Stimulated activated CD4-positive, alpha-beta T cell treated with anti-CD3 and anti-CD28 coated beads, Interleukin-12 subunit alpha, Interleukin-12 subunit beta, amount 100 ng/mL, for 4 hours (primary cell): ENCODE results near the gene FASTK.

Experiments used
- DNase-seq: peaks from one replicate; pipeline ENCODE4 v3.0.0-alpha.2; 2020

The FASTK gene, protein sequence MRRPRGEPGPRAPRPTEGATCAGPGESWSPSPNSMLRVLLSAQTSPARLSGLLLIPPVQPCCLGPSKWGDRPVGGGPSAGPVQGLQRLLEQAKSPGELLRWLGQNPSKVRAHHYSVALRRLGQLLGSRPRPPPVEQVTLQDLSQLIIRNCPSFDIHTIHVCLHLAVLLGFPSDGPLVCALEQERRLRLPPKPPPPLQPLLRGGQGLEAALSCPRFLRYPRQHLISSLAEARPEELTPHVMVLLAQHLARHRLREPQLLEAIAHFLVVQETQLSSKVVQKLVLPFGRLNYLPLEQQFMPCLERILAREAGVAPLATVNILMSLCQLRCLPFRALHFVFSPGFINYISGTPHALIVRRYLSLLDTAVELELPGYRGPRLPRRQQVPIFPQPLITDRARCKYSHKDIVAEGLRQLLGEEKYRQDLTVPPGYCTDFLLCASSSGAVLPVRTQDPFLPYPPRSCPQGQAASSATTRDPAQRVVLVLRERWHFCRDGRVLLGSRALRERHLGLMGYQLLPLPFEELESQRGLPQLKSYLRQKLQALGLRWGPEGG

DNA sequence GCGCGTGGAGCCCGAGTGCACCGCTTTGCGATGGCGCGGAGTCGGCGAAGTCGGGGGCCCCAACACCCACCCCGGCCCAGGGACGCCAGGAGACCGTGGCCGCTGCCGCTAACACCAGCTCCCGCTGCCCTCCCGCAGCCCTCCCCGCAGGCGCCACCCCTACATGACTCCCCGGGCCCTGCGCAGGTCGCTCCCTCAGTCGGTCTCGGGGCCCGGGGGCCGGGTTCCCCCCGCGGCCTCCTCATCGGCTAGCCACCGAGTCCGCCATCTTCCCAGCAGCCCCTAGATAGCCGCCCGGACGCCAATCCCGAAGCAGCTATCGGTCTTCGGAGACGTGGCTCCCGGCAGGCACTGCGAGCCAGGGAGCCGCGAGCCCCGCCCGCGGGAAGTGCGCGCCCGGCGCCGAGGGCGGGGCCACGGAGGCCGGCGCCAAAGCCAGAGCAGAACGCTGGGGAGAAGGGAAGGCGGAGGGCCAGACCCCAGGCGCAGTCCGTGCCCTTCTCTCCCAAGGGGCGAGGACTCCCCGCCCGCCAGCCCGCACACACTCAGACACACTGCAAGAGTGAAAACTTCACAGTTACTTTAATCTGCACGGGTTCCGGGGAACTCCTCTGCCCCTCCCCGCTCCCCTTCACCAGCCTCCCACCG lies at the start of gene FASTK:
Gene FASTK, minus strand, starts transcription at position 288 of the 648 bp plus-strand sequence. Its CDS starts 43 bp downstream, at position 245.
- DNase-seq, result peak; percentile 84

DNA sequence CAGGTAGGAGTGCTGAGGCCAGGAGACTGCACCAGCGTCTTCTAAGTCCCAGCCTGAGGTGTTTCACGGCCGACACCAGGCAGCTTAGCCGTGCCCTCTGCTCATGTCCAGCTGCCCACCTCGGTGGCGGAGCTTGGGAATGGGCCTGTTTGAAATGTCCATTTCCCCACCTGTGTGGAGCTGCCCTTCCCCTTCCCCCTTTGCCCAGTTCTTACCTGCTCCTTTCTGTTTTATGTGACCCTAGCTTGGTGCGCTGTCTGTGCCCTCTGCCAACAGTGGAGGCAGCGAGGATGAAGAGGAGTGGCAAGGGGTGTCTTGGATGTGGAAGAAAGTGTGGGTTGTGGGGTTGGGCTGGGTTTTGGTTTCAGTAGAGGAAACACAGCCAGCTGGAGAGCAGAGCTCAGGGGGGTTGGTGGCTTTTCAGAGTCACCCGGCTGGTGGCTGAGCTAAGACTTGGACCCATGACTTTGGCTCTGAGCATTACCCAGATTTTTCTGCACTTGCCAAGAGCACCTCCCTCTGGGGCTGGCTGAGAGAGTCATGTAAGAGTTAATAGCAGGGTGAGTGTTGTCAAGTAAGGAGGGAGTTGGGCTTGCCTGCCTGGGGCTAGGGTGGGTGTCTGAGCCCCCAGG lies 49.5 kb upstream of the FASTK start:
- DNase-seq, result no peak

DNA sequence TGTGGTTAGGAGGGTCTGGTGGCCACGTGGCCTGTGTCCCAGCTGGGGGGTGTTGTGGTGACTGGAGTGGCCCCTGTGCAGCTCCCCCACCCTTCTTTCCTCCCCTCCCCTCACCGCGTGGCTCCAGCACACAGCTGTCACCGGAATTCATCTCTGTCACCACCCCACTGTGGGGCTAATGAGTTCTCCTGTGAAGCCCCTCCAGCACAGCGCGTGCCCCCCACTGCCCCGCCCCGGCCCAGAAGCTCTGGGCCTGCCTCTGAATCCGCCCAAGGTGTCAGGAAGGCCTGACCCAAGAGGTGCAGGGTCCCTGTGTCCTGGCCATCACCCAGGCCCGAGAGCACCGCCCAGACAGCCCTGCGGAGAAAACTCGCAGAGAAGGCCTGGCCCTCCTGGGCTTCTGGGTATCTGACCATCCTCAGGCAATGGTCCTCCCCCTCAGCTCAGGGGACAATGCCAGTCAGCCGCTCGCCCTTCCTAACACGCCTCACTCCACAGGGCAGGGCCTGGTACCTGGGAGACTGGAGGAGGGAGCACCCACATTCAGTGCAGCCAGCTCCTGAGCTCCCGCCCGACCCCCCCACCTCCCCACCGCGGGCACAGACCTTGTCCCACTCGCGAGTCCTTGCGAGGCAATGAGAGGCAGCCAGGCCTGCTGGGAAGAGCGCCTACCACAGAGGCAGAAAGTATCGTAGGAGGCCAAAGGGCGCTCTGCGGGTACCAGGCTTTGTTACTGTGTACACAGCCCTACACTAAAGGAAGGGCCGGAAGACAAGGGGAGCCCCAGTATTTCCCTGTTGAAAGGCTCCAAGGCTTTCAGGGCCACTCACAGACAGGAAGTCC lies 48.7 kb upstream of the FASTK start:
- DNase-seq, result no peak

DNA sequence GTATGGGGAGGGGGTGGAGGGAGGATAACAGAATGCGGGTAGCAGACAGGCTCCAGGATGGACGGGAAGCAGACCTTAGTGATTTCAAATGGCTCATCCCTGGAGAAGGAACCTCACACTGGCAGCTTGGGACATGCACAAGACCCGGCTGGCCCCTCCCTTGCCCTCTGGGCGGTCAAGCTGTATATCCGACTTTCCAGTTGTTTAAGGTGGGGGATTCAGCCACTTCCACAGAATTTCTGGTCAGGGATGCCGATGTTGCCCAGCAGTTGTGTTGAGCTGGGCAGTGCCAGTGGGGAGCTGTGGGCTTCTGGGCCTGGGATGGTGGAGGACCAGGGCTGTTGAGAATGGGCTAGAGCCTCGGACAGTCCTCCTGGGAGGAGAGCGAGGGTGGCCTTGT lies 48.1 kb upstream of the FASTK start:
- DNase-seq, result no peak

DNA sequence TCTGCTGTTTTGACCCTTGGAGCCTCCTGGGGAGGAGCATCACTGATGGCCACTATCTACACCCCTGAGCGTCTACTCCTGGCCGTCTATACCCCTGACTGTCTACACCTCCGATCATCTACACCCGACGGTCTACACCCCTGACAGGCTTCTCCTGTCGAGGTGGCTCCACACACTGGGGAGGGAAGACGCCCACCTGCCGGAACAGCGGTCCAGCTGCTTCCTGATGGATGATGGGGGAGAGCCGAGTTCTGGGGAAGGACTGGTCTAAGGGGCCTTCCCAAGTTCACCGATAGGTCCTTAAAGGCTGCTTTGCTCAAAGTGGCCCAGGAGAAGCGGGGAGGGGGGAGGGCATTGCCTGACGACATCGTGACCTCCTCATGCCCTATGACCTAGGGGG lies 47.5 kb upstream of the FASTK start:
- no peak for DNase-seq

DNA sequence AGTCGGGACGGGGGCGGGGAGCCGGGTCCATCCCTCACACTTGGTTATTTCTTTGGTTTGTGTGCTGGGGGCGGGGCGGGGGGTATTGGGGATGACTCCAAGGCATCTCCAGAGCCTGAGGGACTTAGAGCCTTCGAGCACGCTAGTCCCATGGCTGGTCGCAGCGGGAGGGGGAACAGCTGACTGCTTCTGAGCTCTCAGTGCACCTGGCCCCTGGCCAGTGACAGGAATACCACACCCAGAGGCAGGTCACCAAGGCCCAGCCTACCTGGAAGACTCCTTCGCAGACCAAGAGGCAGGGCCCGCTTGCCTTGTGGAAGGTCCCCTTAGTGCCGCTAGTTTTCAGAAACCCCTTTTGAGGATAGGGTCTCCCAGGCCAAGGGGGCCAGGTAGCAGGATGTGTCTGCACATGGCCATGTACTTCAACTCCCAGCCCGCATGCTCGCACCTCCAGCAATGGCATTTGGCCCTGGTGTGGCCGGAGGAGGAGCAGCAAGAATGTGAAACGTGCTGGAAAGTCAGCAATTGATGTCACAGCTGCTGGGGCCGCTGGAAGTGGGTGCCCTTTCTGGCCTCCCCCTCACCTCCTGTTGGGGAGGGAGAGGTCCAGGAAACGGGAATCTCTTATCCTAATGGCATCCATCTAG lies 46.0 kb upstream of the FASTK start:
- DNase-seq, result no peak

DNA sequence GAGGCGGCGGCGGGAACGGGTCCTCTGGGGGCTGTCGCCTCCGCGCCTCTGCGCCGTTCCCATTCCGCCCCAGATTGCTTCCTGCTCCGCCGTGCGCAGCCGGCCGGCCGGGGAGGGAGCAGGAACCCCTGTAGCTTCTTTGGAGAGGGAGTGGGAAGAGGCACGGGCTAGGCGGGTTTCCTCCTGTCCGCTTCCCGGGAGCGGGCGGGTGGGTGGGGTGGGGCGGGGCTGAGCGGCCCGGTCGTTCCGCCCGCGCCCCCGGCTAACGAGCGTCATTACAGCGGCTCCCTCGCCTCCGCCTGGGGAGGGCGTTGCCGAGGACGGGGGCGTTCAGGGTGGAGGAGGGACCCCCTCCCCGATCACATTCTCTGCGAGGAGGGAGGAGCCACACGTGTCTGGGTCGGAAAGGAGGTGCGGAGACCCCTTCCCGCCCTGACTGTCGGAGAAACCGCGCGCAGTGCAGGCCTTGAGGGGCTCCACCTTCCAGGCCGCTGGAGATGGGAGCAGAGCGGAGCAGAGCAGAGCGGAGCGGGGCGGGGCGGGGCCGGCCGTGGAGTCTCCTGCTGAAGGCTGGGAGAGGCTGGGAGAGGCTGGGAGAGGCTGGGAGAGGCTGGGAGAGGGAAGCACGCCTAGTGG lies 45.4 kb upstream of the FASTK start:
- no peak for DNase-seq

DNA sequence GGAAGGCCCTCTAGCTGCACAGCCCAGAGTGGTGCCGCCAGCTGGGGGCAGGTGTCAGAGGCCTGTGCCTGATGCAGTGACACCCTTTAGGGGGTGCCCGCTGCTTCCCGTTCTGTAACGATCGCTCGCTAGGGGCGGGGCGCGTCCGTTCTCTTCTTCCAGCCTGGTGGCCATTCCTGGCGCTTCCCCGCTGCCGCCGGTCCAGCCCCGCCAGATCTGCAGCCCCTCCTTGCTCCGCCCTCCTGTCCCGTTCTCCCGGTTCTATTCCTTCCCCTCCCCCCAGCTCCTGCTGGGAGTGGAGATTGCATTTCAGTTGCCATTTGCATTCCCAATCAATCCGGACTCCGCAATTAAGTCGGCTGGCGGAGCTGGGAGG lies 44.8 kb upstream of the FASTK start:
- no peak for DNase-seq

DNA sequence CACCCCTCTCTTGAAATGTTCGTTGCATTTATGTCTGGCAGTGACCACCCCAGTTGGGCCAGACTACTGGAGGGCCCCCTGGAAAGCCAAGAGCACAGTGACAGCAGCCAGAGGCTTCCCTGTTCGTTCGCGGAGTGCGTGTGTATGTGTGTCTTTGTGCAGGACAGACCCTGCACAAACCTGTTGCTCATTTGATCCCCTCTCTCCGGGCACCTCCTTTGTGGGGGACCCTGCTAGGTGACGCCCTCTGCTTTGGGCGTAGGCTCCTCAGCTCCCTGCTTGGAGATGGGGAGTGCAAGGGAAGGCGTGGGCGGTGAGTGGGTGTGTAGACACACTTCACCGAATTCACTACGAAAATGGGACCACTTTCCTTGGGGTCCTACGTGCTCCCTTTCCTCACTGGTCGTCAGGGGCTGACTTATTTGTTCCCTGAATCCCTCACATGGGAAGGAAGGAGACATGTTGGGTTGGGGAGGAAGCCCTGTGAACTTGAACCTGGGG lies 44.3 kb upstream of the FASTK start:
- DNase-seq, result no peak

DNA sequence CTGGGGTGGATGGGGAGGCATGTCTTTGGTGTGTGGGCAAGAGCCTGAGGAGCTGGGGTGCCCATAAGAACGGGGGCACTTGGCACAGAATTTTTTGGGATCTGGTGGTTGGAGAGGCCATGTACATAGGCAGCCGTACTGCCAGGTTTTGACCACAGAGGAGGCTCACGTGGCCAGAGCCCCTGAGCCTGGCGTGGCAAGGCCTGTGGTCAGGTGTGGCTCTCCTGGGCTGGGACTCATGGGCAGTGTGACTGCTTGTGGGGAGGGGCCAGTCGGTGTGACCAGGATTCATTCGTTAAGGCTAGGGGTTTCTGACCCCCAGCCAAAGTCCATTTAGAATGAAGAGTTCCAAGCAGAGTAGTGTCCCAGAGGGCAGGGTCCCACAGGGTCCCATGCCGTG lies 43.9 kb upstream of the FASTK start:
- no peak for DNase-seq

DNA sequence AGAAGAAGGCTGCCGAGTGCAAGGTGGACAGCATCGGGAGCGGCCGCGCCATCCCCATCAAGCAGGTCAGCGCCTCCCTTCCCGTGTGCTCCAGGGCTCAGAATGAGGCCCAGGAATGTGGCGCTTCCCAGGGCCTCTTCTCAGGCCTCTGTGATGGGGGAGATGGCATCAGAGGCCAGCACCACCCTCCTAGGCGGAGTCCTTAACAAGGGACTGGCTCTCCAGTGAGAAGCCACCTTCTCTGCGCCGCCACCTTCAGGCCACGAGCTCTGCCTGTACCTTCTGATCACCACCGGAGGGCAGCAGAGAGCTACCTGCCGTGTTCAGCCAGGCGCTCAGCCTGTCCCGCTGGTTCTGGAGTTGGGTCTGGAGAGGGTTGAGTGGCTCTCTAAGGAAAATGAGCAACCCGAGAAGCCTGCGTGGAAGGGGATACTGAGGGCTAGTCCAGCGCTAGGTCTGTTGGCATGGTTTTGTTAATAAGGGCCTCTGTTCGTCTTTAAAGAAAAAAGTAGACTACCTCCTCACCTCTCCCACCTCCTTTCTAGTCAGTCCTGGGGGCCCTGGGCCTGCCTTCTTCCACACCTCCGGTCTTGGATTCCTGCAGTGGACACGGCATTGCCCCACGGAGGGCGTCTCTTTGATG lies 43.3 kb upstream of the FASTK start:
- peak; percentile 82 for DNase-seq

DNA sequence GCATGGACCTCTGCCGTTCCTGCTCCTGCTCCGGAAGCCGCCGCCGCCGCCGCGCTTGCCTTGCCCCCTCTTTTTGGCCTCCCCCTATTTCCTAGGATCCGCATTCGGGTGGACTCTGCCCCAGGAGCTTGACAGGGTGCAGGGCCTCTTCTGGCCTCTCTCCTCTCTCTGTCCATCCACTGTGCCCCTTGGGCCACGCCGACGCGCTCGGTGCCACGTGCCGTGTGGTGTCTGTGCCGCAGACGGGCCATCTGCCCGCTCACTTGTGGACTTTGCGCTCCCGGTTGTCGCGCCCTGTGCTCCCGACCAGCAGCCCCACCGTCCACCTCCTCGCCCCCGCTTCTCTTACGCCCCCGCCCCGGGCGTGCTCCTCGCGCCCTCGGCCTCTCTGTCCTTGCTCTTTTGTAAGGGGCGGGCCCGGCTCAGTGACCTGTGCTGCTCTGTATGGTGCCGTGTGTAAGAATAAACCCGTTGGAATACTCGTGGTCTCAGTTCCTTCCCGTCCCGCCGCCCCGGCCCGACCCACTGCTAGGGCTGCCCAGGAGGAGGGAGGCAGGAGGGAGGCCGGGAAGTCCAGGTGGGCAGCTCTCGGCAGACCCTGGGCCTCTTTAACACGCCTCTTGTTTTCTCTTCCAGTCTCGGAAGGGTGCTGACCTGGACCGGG lies 42.7 kb upstream of the FASTK start:
- no peak for DNase-seq

DNA sequence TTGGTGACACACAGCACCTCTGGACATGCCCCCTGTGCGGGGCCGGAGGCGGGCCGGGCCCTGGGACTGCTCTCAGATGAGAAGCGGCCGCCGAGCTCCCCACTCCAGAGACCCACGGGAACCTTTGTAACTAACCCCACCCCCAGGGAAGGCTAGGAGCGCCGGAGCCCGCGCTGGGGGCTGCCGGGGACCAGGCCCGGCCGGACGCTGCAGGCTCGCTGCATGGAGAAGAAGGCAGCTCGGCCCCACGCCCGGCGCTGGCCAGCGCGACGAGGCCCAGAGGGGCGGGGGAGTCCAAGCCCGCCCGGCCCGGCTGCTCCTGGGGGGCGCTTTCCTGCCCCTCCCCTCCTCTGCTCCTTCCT lies 42.2 kb upstream of the FASTK start:
- DNase-seq, result no peak

DNA sequence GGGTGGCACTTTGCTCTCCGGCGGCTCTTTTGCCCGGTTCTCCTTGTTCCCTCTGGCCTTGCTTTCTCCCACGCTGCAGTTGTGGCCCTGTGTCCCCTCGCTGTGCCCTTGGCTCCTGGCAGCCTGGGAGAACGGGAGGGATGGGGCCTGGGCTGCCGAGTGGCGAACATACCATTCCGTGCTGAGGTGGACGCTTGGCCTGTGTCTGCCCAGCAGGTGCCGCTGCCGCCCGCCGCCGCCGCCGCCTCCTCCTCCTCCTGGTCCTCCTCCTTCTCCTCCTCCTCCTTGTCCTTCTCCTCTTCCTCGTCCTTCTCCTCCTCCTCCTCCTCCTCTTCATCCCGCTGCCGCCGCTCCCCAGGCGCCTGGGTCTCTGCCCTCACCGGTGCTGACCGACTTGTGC lies 41.7 kb upstream of the FASTK start:
- no peak for DNase-seq

DNA sequence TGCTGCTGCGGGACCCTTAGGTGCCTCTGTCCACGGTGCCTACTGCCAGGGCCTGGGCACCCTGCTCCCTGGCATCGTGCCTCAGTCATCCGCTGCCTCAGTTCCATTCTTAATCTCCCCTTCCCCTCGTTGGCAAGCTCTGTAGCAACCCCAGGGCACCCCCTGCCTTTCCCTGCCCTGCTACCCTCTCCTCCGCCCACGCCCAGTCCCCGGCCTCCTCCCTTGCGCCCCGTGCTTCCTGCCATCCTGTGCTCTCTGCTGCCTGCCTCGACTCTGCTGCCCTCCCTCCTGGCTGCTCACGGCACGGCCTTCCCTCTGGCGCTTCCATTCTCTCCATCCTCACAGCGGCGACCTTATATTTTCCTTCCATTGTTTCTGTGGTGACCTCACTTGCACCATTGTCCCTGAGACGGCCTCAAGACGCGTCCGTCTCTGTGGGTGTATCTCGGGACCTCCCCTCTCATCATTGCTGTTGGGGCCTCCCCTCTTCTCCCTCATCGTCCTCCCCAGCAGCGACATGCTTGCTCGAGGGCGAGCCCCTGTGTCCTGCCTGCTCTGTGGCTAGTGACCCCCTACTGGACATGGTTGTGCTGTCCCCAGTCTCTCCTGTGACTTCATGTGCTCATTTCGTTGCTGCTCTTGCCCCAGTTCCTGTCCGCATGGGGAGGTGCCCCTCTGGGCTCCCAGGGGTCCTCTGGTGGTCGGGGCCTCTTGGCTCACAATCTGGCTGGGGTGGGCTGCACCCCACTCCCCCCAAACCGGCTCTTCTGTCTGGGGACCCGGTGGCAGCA lies 41.0 kb upstream of the FASTK start:
- no peak for DNase-seq

DNA sequence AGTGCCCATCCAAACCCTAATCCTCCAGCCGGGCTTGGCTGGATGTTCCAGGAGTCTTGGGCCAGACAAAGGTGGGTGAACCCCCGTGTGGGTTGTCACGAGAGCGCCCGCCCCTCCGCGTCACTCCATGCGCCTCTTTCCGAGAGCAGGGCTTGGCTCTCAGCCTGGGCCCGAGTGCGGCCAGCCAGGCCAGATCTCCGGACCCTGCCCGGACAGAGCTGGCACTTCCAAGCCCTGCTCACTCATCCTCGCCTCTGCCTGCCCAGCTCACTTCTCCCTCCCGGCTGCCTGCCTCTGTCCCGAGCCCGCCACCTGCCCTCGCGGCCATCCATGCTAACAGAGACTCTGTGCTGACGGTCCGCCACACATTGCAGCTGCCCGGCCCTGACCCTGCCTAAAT lies 40.3 kb upstream of the FASTK start:
- DNase-seq, result no peak

DNA sequence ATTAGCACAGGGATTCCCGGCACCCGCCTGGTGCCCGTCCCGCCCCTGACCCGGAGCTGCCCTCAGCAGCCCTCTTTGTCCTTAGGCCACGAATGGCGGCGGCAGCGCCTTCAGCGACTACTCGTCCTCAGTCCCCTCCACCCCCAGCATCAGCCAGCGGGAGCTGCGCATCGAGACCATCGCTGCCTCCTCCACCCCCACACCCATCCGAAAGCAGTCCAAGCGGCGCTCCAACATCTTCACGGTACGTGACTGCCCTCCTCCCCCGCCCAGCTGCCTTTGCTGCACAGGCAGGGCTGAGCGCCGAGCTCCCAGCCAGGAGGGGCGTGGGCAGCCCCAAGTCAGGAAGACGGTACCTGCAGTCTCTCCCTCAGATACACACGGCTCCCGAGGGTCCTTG lies 39.3 kb upstream of the FASTK start:
- no peak for DNase-seq

DNA sequence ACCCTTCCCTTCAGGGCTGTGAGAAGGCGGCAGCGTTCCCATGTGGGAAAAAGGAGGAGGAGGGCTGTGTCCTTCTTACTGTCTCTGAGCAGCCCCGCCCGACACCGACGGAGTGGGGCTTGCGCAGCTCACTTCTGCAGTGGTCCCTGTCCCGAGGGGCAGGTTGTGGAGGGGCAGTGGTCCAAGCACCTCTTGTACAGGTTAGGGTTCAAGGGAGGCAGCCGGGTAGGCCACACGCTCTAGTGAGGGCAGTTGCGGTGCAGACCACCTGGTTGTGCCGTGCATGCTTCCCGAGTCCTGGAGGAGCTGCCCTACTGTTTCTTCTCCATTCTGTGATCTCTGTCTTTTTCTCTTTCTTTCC lies 38.4 kb upstream of the FASTK start:
- no peak for DNase-seq

DNA sequence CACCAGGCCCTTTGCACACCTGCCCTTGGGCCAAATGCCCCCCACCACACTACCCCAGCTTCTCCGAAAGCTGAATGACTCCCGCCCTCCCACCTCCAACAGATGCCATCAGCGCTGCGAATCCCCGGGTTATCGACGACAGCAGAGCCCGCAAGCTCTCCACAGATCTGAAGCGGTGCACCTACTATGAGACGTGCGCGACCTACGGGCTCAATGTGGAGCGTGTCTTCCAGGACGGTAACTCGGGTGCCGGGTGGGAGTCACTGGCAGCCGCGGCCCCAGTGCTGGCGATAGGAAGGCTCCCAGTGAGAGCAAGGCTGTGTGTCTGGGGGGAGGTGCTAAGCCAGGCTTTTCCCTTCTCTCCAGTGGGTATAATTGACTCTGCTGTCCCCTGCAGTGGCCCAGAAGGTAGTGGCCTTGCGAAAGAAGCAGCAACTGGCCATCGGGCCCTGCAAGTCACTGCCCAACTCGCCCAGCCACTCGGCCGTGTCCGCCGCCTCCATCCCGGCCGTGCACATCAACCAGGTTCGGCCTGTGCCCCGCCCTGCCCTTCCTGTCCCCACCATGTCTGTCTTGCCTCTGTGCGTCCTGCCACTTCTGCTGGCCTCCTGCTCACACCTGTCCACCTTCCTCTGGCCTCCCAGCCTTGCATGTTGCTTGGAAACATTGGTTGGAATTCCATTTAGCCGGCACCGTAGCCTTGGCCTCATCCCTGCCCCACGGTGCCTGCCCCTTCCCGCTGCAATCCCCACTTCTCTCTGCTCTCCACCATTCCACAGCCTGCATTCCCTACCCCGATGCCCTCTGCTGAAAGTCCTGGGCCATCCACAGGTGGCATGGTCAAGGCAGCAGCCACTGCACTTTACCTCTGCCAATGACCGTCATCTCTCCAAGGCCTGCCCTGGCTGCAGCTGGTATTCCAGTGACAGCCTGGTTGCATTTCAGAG lies 37.8 kb upstream of the FASTK start:
- no peak for DNase-seq
